GM12801 (cell line): ENCODE data around the gene LGALS7.

Source experiments
- CTCF ChIP-seq: IDR thresholded peaks from one replicate; pipeline ENCODE4 v1.5.1; 2011; ENCODE audit warnings: control low read depth; ENCODE audit not compliant: insufficient read length; ENCODE audit errors: extremely low read depth

The LGALS7 gene

GRCh38 chr19:38730731-38731589, 42.4 kb downstream of the LGALS7 start:
- TF ChIP-seq CTCF: no peak

- no peak for TF ChIP-seq CTCF
Observed at GRCh38 chr19:38730470-38730730, 42.9 kb downstream of the LGALS7 start.

GRCh38 chr19:38729653-38730469, 43.5 kb downstream of the LGALS7 start:
- no peak for TF ChIP-seq CTCF

- no peak for TF ChIP-seq CTCF
Observed at GRCh38 chr19:38728752-38729541, 44.4 kb downstream of the LGALS7 start.

GRCh38 chr19:38727868-38728660, 45.3 kb downstream of the LGALS7 start:
- TF ChIP-seq CTCF: no peak

- TF ChIP-seq CTCF: no peak
Observed at GRCh38 chr19:38727306-38727867, 45.9 kb downstream of the LGALS7 start.
